HCT116 (cell line): ENCODE results near the gene FGF14. TPM values are rescaled to one million over a fixed set of nuclear protein-coding genes. Genes with fewer than 3 reads are reported as not detected.

Experiments
- ATAC-seq: fragments of 200-7000 bp; cut with Tn5 transposase; 2 replicates; pipeline ENCODE4 v1.9.1; 2020; ENCODE audit warnings: mild to moderate bottlenecking, moderate library complexity
- BruUV-seq: library from RNA; stranded (reverse); fragments of 400-500 nt; replicated peaks from 2 replicates; lab custom pipeline; 2021; lab: Mats Ljungman, UMichigan
- CTCF ChIA-PET: fragments of 300-600 bp; sonication (Branson Sonifier 250); formaldehyde crosslinking; loops from one replicate; lab custom pipeline; 2021; ENCODE audit warnings: antibody characterized with exemption; lab: Charles Lee
- POLR2A ChIA-PET: fragments of 300-600, 350-600 bp; sonication (Branson Sonifier 250); formaldehyde crosslinking; loops from one replicate; lab custom pipeline; 2021; ENCODE audit warnings: antibody characterized with exemption; lab: Charles Lee
- RAD21 ChIA-PET, 2 experiments: fragments of 300-600 bp; sonication (Branson Sonifier 250); formaldehyde crosslinking; loops; one replicate each; lab custom pipeline; 2023; ENCODE audit warnings: low total read pairs in 2 of 2; ENCODE audit not compliant: uncharacterized antibody in 2 of 2, unreplicated experiment in 2 of 2, low non-redundant PET in 1 of 2; lab: Charles Lee
- DNase-seq: peaks from one replicate; pipeline ENCODE4 v3.0.0-alpha.2; 2010; ENCODE audit warnings: low read depth, low spot score
- H2AFZ ChIP-seq: fragments of 200-600 bp; shearing (Covaris generic), sonication (generic); 2 replicates; pipeline ENCODE4 v1.6.1; 2017; ENCODE audit warnings: low read depth, mixed run types, mixed read lengths, antibody characterized with exemption, low read length; ENCODE audit not compliant: poor library complexity, severe bottlenecking
- H3K27ac ChIP-seq: 2 replicates; pipeline ENCODE4 v1.5.1; 2012; ENCODE audit warnings: low read depth, low read length
- H3K27me3 ChIP-seq: fragments of 200-600 bp; sonication (generic); 2 replicates; pipeline ENCODE4 v1.6.1; 2016; ENCODE audit warnings: mixed run types, low read length, mixed read lengths; ENCODE audit not compliant: insufficient read depth
- H3K36me3 ChIP-seq, 2 experiments: fragments of 200-500 bp in 1 of 2; fragments of 200-600 bp in 1 of 2; sonication (Bioruptor generic) in 1 of 2; sonication (generic) in 1 of 2; 2 replicates each; pipeline versions ENCODE4 v1.5.1 to v1.6.1; 2014 to 2016; ENCODE audit warnings: low read length in 2 of 2, inconsistent platforms in 1 of 2, mixed read lengths in 1 of 2, mixed run types in 1 of 2; ENCODE audit not compliant: insufficient read depth in 2 of 2, control insufficient read depth in 1 of 2
- H3K4me1 ChIP-seq, 2 experiments: fragments of 200-600 bp in 1 of 2; sonication (generic) in 1 of 2; 2 replicates each; pipeline versions ENCODE4 v1.5.1 to v1.6.1; 2012 to 2017; ENCODE audit warnings: low read length in 2 of 2, inconsistent platforms in 1 of 2, mild to moderate bottlenecking in 1 of 2, mixed read lengths in 1 of 2, mixed run types in 1 of 2, moderate library complexity in 1 of 2; ENCODE audit not compliant: insufficient read depth in 2 of 2, control insufficient read depth in 1 of 2
- H3K4me2 ChIP-seq: fragments of 200-600 bp; sonication (generic); 2 replicates; pipeline ENCODE4 v1.6.1; 2017; ENCODE audit warnings: mixed run types, low read length, mixed read lengths
- H3K4me3 ChIP-seq, 2 experiments: fragments of 200-600 bp in 1 of 2; sonication (generic) in 1 of 2; replicated peaks in 1 of 2; 2 replicates each; pipeline ENCODE4 v1.5.1; 2011 to 2016; ENCODE audit warnings: low read length in 2 of 2, control low read depth in 1 of 2, low read depth in 1 of 2, mild to moderate bottlenecking in 1 of 2, mixed read lengths in 1 of 2, mixed run types in 1 of 2
- H3K79me2 ChIP-seq: fragments of 200-600 bp; sonication (generic); 2 replicates; pipeline ENCODE4 v1.6.1; 2017; ENCODE audit warnings: mild to moderate bottlenecking, mixed run types, low read length, moderate library complexity, mixed read lengths; ENCODE audit not compliant: insufficient read depth
- H3K9ac ChIP-seq: fragments of 200-600 bp; sonication (generic); 2 replicates; pipeline ENCODE4 v1.6.1; 2016; ENCODE audit warnings: low read length, mixed read lengths
- H3K9me2 ChIP-seq: fragments of 200-600 bp; sonication (generic), shearing (Covaris generic); 2 replicates; pipeline ENCODE4 v1.6.1; 2017; ENCODE audit warnings: mixed run types, mild to moderate bottlenecking, moderate library complexity; ENCODE audit not compliant: insufficient read depth
- H3K9me3 ChIP-seq, 2 experiments: fragments of 200-500 bp in 1 of 2; fragments of 200-600 bp in 1 of 2; sonication (Bioruptor generic) in 1 of 2; sonication (generic) in 1 of 2; 2 replicates each; pipeline ENCODE4 v1.6.1; 2014 to 2017; ENCODE audit warnings: low read length in 2 of 2, mixed read lengths in 2 of 2, inconsistent platforms in 1 of 2, low read depth in 1 of 2, mild to moderate bottlenecking in 1 of 2, mixed run types in 1 of 2, moderate library complexity in 1 of 2; ENCODE audit not compliant: control insufficient read depth in 1 of 2, insufficient read depth in 1 of 2
- H4K20me1 ChIP-seq: fragments of 200-600 bp; sonication (generic), shearing (Covaris generic); 2 replicates; pipeline ENCODE4 v1.6.1; 2017; ENCODE audit warnings: mixed run types, mild to moderate bottlenecking, moderate library complexity; ENCODE audit not compliant: insufficient read depth
- CEBPB ChIP-seq: IDR thresholded peaks from 2 replicates; pipeline ENCODE4 v1.6.1; 2012; ENCODE audit warnings: low read depth
- EGR1 ChIP-seq: IDR thresholded peaks from 2 replicates; pipeline ENCODE4 v1.6.1; 2012; ENCODE audit warnings: low read depth
- ELF1 ChIP-seq: IDR thresholded peaks from 2 replicates; pipeline ENCODE4 v1.6.1; 2012; ENCODE audit warnings: low read depth, borderline replicate concordance
- EZH2 ChIP-seq: fragments of 200-600 bp; sonication (generic); IDR thresholded peaks from 2 replicates; pipeline ENCODE4 v1.6.1; 2017; ENCODE audit warnings: antibody characterized with exemption, mixed run types
- EZH2phosphoT487 ChIP-seq: fragments of 200-600 bp; IDR thresholded peaks from 2 replicates; pipeline ENCODE4 v1.6.1; 2018; ENCODE audit warnings: antibody characterized with exemption, borderline replicate concordance
- JUND ChIP-seq: IDR thresholded peaks from 2 replicates; pipeline ENCODE4 v1.6.1; 2012
- POLR2AphosphoS5 ChIP-seq: IDR thresholded peaks from 2 replicates; pipeline ENCODE4 v1.6.1; 2011; ENCODE audit warnings: mild to moderate bottlenecking, low read depth, low read length, moderate library complexity
- RAD21 ChIP-seq: IDR thresholded peaks from 2 replicates; pipeline ENCODE4 v1.6.1; 2012; ENCODE audit warnings: low read depth, mild to moderate bottlenecking
- SIN3A ChIP-seq: IDR thresholded peaks from 2 replicates; pipeline ENCODE4 v1.6.1; 2012; ENCODE audit warnings: low read depth
- SRF ChIP-seq: IDR thresholded peaks from 2 replicates; pipeline ENCODE4 v1.6.1; 2012; ENCODE audit warnings: low read depth
- TCF7L2 ChIP-seq: IDR thresholded peaks from 2 replicates; pipeline ENCODE4 v1.7.0; 2011; ENCODE audit warnings: borderline replicate concordance, inconsistent platforms; ENCODE audit not compliant: insufficient read depth, insufficient read length; ENCODE audit errors: extremely low read depth
- ZBTB33 ChIP-seq: IDR thresholded peaks from 2 replicates; pipeline ENCODE4 v1.6.1; 2011; ENCODE audit warnings: mild to moderate bottlenecking, low read length, moderate library complexity; ENCODE audit not compliant: insufficient replicate concordance; ENCODE audit errors: extremely low read depth
- ZFX ChIP-seq: fragments of 450-650 bp; IDR thresholded peaks from 2 replicates; pipeline ENCODE4 v1.6.1; 2017
- intact Hi-C: fragments of 100-400 bp; cut with micrococcal nuclease; formaldehyde crosslinking; loops from 2 replicates; pipeline ENCODE4 v1.10.0; 2022
- total RNA-seq: library from RNA; stranded (reverse); gene quantifications from one replicate; pipeline ENCODE4 v1.2.1, GENCODE V29; 2021; ENCODE audit not compliant: unreplicated experiment

FGF14 gene
- total RNA-seq, 1 experiment from 2014 or later: not detected

- no peak overlapping the region for H2AFZ ChIP-seq
- H3K4me3 ChIP-seq: no peak overlapping the region
- intact Hi-C loops: no loop called here
These were observed 7.4 kb downstream of the FGF14 start for GRCh38 chr13:102394158-102395053.

More at GRCh38 chr13:102394158-102395053, 7.4 kb downstream of the FGF14 start:
- no TSS peak for BruUV-seq
- Histone ChIP-seq H3K9ac (no peak overlapping the region), H3K79me2 (no peaks in the 10 kb centered on the region), H3K27me3 (peaks cover 8% of the 10 kb centered on the region; the same call in 1 of the 2 replicates), H3K4me2 (no peak overlapping the region), H4K20me1 (no peaks in the 10 kb centered on the region), H3K4me1 (no peaks in the 10 kb centered on the region), H3K27ac (no peak overlapping the region), H3K9me3 (no peaks in the 10 kb centered on the region), H3K36me3 (no peaks in the 10 kb centered on the region), H3K9me2 (no peaks in the 10 kb centered on the region)
- TF ChIP-seq SRF (no peak), SIN3A (no peak), RAD21 (no peak), ZFX (no peak), EZH2 (no peak), ELF1 (no peak), JUND (no peak), TCF7L2 (no peak), ZBTB33 (no peak), EZH2phosphoT487 (no peak), CEBPB (no peak), POLR2AphosphoS5 (no peak), EGR1 (no peak)
- CTCF ChIA-PET: no interaction called here
- DNase-seq (no peak), ATAC-seq (no peak)
- RAD21 ChIA-PET: no interaction called here
- POLR2A ChIA-PET: no interaction called here
